Astrocyte (in vitro differentiated cells and primary cell): ENCODE results near the gene MTFP1.
"Not testable (repeated sequence)": the region's sequence is repeated elsewhere in the genome, so short reads cannot be mapped to it uniquely, and the experiment has no call there.

Experiments
- CTCF ChIP-seq: IDR thresholded peaks from 2 replicates; pipeline ENCODE4 v1.5.1; 2011; ENCODE audit warnings: low read depth, mild to moderate bottlenecking, inconsistent platforms, low read length, moderate library complexity; ENCODE audit not compliant: insufficient read depth
- EZH2 ChIP-seq: IDR thresholded peaks from 2 replicates; pipeline ENCODE4 v1.6.1; 2012; ENCODE audit warnings: mild to moderate bottlenecking, low read length, inconsistent platforms; ENCODE audit not compliant: insufficient read depth

- not testable (repeated sequence) for TF ChIP-seq CTCF, EZH2
These were observed 25.9 kb downstream of the MTFP1 start for GRCh38 chr22:30451488-30451887.
